Mononuclear cell (primary cell): Measurements from ENCODE around the gene MRPL34. TPM values are rescaled to one million over a fixed set of nuclear protein-coding genes. Genes with fewer than 3 reads are reported as not detected.

Experiments used
- H3K27me3 ChIP-seq: 2 replicates; pipeline ENCODE4 v1.6.0; 2011; ENCODE audit warnings: low read length, control low read depth; ENCODE audit not compliant: insufficient read depth
- H3K4me1 ChIP-seq: 2 replicates; pipeline ENCODE4 v1.5.1; 2011; ENCODE audit warnings: mild to moderate bottlenecking, low read length, control low read depth; ENCODE audit not compliant: insufficient read depth
- H3K4me3 ChIP-seq: 2 replicates; pipeline ENCODE4 v1.5.1; 2011; ENCODE audit warnings: mild to moderate bottlenecking, low read length, moderate library complexity
- H3K9me3 ChIP-seq: 2 replicates; pipeline ENCODE4 v1.5.1; 2011; ENCODE audit warnings: low read depth, mild to moderate bottlenecking, control low read depth, low read length
- total RNA-seq: library from RNA; depleted of rRNA; stranded (reverse); fragments of >200 nt; gene quantifications from one replicate; pipeline ENCODE4 v1.2.3, GENCODE V29; 2012

Gene MRPL34
- total RNA-seq, 1 donor, result 22.8 TPM

DNA sequence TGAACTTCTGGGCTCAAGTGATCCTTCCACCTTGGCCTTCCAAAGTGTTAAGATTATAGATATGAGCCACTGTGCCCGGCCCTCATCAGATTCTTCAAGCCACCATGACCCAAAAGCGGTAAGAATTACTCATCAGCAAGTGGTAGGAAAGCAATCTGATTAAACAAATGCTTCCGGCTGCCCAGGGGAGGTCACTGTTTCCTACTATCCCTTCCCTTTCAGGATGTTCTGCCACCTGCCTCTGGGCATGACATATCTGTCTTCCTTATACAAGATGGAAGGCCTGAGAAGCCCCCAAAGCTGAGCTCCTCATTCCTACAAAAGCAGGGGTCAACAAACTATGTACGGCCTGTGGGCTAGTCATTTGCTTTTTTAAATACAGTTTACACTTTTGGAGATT lies 9.4 kb upstream of the MRPL34 start:
- H3K27me3 ChIP-seq, result no peaks in the 10 kb centered on the region
- H3K4me3 ChIP-seq, result no peak overlapping the region
- no peaks in the 10 kb centered on the region for H3K9me3 ChIP-seq
- peaks cover 11% of the 10 kb centered on the region for H3K4me1 ChIP-seq

DNA sequence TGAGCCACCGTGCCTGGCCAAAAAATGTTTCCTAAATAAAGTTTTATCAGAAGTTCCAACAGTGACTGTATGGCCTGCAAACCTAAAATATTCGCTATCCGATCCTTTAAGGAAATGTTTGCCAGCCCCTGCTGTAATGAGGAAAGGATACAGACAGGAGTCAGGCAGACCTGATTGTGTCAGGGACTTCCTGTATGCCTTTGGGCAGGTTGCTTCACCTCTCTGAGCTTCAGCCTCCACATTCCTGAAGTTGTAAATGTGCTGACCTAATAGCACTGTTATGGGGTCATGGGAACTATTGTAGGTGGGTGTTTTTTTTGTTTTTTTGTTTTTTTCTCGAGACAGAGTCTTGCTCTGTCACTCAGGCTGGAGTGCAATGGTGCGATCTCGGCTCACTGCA lies 8.7 kb upstream of the MRPL34 start:
- H3K4me3 ChIP-seq, result no peak overlapping the region

DNA sequence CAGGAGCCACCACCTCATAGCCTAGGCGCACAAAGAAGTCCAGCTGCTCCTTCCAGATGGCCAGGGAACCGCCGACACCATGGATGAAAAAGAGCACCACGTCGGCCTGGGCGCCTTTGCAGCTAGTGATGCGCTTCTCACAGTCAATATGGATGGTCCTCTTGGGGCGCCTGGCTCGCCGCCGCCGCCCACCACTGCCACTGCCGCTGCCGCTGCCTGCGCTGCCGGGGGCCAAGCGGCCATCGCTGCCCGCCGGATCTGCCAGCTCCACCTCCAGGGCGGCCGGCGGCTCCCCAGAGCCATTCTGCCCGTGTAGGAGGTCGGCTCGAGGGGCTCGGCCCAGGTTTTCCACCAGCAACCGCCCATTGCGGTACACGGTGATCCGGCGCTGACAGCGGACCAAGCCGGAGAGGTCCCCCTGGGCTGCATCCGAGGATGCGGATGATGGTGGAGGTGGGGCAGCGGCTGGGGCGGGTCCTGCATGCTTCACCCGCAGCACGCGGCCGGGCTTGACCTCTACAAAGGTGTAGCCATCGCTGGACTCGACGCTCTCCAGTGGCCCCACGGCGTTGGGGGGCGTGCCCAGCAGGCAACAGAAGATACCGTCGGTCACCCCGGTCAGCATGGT lies 4.6 kb upstream of the MRPL34 start:
- no peak overlapping the region for H3K4me3 ChIP-seq
- peaks cover 35% of the 10 kb centered on the region for H3K4me1 ChIP-seq
- no peaks in the 10 kb centered on the region for H3K27me3 ChIP-seq
- H3K9me3 ChIP-seq, result no peaks in the 10 kb centered on the region

More for the DNA sequence above, 8.7 kb upstream of the MRPL34 start:
- H3K27me3 ChIP-seq, result no peaks in the 10 kb centered on the region
- no peaks in the 10 kb centered on the region for H3K9me3 ChIP-seq
- peaks cover 10% of the 10 kb centered on the region for H3K4me1 ChIP-seq

DNA sequence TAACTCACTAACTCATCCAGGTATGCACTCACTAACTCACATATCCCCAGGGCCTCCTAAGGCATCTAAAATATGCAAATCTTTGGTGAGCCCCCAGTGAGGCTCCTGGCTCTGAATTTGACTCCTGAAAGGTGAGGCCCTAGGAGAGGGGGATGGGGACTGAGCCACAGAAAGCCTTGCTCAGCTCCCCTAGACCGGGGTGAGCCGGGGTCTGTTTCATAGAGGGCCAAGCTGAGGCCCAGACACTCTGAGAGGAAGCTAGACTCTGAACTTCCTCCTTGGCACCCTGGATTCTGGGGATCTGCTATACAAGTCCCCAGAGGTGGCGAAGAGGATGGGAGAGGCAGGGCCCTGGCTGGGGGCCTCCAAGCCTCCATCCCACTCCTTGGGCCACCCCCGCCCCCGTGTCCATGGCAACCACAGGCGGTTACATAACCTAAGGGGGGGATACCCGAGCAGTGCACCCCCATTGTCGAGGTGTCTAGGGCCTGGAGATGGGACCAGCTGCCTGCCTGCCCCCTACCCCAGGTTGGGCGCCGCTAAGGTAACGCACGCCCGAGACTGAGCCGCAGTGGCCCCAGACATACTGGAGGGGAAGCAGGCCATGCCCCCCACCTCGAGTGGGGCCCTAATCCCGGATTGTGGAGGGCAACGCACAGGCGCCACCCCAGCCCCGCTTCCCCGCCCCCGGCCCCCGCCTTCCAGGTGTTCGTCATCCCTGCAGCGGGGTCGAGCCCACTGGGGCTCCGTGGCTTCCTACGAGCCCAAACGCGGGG lies 3.1 kb upstream of the MRPL34 start:
- Histone ChIP-seq H3K4me1 (peaks cover 44% of the 10 kb centered on the region), H3K27me3 (no peaks in the 10 kb centered on the region), H3K9me3 (no peaks in the 10 kb centered on the region), H3K4me3 (peak overlapping the region; percentile 59)

DNA sequence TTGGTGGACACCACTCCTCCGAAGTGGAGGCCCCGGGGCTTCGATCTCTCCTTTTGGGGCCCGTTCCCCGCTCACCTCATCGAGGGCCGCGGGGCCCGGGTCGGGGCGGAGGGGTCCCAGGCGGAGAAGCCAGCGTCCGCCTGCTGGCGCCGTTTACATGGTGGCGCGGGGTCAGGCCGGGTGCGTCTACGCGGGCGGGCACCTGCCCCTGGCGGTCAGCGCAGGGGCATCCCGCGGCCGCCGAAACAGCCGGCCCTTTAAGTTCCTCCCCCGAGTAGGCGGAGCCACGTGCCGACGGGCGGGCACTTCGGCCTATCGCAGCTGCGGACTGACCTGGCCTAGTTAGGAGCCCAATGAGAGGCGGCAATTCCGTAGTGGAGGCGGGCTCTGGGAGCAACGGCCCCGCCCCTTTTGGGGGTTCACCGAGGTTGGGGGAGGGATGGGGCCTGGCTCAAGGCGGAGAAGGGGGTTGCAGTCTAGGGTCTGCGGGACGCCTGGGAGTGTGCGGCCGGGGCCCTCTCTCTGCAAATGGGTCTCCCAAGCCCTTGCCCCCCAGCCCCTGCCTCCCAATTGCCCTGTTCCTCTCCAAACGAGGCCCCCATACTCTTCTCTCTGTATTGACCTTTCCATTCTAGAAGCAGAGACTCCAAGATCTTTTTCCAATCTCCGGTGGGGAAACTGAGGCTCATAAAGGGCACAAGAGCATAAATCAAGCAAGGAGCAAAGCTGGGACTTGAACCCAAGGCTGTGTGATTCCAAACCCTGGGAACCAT lies 2.3 kb upstream of the MRPL34 start, which contains the start of gene ABHD8:
Gene ABHD8 (minus strand): TSS at position 259 of the 773 bp plus-strand sequence. CDS start 1,809 bp downstream, outside the sequence.
- Histone ChIP-seq H3K9me3 (no peaks in the 10 kb centered on the region), H3K4me1 (peaks cover 44% of the 10 kb centered on the region), H3K4me3 (peak within 1 kb of the TSS; percentile 59), H3K27me3 (no peaks in the 10 kb centered on the region)

DNA sequence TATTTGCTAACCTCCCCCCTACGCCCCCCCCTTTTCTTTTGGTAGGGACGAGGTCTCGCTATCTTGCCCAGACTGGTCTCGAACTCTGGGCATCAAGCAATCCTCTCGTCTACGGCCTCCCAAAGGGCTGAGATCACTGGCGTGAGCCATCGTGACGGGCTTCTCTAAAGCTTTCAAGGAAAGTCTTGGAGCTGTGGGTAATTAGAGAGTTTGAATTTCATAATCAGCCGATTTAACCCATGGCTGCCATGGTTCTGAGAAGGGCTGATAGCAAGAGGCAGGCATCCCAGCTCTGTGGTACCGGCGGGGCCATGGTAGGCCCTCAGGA lies 1.8 kb upstream of the MRPL34 start:
- Histone ChIP-seq H3K27me3 (no peaks in the 10 kb centered on the region), H3K9me3 (no peaks in the 10 kb centered on the region), H3K4me3 (no peak overlapping the region), H3K4me1 (peaks cover 47% of the 10 kb centered on the region)

DNA sequence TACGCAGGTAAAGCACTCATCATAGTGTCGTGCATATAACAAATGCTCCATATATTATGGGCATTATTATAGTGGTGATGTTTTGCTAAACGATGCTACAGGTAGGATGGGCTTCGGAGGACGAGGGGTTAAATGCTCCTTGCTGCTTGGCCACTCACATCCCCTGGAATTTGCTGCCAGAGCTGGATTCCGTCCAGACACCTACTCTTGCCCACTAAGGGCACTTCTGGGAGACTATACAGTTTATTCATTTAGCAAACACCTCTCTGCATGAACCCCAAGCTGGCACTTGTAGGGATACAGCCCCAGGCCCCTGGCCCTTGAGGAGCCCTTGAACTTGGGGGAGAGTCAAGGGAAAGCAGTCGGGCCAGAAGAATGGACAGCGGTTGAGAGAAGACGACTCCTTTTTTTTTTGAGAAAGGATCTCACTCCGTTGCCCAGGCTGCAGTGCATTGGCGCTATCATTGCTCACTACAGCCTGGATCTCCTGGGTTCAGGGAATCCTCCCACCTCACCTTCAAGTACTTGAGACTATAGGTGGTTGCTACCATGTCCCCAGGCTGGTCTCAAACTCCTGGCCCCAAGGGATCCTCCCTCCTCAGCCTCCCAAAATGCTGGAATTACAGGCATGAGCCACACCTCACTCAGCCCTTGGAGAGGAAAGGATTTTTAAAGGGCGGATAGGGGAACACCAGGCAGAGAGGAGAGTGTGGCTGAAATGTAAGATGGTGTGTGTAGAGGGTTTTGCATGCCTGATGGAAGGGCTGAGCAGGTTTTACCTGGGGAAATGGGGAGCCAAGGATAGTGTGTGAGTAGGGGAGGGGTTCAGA lies 1.1 kb upstream of the MRPL34 start:
- H3K27me3 ChIP-seq, result no peaks in the 10 kb centered on the region
- H3K4me3 ChIP-seq, result no peak overlapping the region
- H3K9me3 ChIP-seq, result no peaks in the 10 kb centered on the region
- peaks cover 50% of the 10 kb centered on the region for H3K4me1 ChIP-seq

DNA sequence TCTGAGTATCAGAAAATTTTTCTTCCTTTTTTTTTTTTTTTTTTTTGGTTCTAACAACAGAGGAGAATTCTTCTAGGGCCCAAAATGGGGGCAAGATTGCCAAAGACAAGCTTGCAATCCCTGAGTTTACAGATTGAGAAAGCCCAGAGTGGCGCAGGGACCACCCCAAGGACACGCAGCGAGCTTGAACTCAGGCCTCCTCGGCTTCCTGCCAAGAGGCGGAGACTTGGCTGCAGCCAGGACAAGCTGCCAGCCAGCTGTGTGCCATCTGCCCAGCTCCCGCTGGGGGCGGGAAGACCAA lies 506 bp upstream of the MRPL34 start:
- H3K4me3 ChIP-seq, result peak overlapping the region; percentile 56
- H3K27me3 ChIP-seq, result no peaks in the 10 kb centered on the region
- H3K4me1 ChIP-seq, result peaks cover 56% of the 10 kb centered on the region
- no peaks in the 10 kb centered on the region for H3K9me3 ChIP-seq

DNA sequence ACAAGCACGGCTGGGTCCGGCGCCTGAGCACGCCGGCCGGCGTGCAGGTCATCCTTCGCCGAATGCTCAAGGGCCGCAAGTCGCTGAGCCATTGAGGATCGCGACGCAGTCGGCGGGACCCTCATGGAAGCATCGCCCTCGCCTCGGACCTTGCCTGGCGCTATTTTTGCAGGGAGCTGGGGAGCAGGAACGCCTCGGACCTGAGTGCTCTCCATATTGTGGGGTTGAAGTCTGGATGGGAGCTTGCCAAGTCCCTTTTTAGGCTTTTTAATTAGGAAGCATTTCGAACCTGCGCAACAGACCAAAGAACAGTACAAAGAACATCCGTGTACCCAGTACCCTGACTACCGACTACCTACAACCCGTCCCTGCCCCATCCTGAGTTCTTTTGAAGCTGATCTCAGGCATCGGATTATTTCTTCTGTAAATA lies 628 bp downstream of the MRPL34 start:
- peak overlapping the region; percentile 56 for H3K4me3 ChIP-seq
- no peaks in the 10 kb centered on the region for H3K9me3 ChIP-seq
- peaks cover 64% of the 10 kb centered on the region for H3K4me1 ChIP-seq
- H3K27me3 ChIP-seq, result no peaks in the 10 kb centered on the region

DNA sequence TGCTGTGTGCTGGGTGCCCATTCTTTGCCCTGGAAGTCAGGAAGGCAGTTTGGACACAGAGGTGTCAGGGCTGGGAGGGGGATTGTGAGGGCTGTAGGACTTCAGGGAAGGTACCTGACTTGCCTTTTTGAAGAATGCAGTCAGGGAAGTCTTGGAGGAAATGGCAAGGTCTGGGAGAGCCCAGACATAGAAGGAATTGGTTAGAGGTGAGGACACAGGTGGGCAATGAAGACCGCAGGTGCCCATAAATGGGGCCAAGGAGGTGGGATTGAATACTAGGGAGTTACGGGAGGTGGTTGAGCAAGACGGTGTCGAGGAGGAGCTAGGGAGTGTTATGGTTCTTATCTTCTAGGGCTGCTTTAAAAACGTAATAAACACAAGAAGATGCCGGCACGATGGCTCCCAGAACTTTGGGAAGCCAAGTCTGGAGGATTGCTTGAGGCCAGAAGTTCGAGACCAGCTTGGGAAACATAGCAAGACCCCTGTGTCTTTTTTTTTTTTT lies 2.3 kb downstream of the MRPL34 start:
- Histone ChIP-seq H3K9me3 (no peaks in the 10 kb centered on the region), H3K4me1 (peaks cover 53% of the 10 kb centered on the region), H3K27me3 (no peaks in the 10 kb centered on the region), H3K4me3 (no peak overlapping the region)

DNA sequence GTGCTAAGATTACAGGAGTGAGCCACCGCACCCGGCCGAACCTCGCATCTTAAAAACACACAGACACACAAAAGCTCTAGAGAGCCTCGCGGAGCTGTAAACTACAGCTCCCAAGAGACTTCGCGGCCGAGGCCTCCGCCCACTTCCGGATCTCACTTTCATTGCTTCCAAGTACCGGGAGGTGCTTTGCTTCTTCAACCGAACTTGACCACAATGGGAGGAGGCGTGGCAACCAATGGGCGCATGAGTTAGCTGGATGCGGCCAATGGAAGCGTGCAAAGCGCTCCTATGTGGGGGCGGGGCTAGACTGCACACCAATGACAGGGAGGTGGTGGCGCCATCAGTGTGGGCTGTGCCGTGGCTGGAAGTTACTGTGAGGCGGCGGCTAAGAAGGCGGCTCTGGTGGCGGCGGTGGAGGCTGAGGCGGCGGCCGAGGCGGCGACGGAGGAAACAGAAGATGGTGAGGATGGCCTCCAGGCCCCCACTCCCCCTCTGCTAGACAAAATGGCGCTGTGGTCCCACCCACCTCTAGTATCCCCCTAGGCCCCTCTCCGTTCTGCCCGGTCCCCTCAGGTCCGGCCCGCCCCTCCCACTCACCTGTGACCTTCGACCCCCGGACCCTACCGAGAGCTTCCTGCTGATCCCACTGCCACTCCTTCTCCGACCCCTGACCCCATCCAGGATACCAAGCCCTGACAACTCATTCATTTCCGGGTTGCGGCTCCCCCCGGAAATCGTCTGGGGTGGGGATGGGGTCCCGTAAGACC lies 3.7 kb downstream of the MRPL34 start, which contains the start of gene DDA1:
Gene DDA1 (plus strand): TSS at position 366 of the 767 bp plus-strand sequence. CDS start 92 bp downstream, at position 458.
- H3K4me1 ChIP-seq, result peaks cover 42% of the 10 kb centered on the region
- no peaks in the 10 kb centered on the region for H3K9me3 ChIP-seq
- H3K4me3 ChIP-seq, result peak within 1 kb of the TSS; percentile 87
- no peaks in the 10 kb centered on the region for H3K27me3 ChIP-seq

DNA sequence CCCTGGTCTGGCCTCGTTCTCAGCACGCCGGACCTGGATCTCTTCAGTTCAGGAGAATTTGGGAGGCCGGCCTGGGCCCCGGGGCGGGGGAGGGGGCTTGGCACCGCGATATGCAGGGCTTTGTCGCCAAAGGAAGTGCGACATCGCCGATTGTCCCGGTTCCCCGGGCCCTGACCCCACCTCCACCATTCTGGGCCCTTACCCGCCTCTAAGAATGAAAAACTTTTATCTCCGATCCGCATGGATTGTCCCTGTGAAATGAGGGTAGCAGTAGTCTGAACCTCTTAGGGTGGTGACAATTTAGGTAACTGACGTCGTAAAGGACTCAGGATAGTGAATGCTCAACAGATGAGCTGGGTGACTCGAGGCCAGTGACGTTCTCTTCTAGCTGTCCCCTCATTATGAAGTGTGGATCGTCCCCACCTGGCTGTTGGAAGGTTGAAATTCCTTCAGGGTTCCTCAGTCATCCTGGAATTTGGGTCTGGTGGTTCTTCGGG lies 4.3 kb downstream of the MRPL34 start:
- Histone ChIP-seq H3K4me1 (peaks cover 35% of the 10 kb centered on the region), H3K9me3 (no peaks in the 10 kb centered on the region), H3K4me3 (peak overlapping the region; percentile 87), H3K27me3 (no peaks in the 10 kb centered on the region)

DNA sequence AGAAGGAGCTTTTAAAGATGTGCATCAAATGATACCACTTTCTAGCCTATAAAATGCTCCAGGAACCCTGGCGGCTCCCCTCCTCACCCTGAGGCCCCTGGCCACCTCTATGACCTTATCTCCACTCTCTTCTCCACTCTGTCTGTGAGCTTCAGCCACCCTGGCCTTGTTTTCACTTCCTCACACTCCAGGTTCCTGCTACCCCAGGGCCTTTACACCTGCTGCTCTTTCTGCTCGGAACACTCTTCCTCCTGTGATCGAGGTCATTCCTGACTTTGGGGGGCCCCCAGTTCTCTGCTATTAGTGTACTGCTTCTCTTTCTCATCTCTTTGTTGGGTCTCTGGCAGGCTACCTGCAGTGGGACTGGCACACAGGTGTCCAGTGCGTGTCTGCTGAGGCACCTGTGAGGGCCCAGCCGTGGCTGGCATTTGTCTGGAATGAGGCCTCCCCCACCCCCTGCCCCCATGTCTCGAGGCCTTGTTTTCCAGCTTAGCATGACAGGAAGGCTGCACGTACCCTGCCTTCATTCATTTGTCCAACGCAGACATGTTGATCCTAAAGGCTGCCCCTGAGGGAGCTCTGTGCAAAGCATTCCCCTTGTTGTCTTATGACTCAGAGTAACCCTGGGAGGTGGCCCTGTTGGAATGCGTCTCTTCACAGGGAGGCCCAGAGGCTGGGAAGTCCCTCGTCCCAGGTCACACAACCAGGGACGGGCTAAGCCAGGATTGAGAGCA lies 6.0 kb downstream of the MRPL34 start:
- H3K27me3 ChIP-seq, result no peaks in the 10 kb centered on the region
- no peak overlapping the region for H3K4me3 ChIP-seq
- peaks cover 24% of the 10 kb centered on the region for H3K4me1 ChIP-seq
- no peaks in the 10 kb centered on the region for H3K9me3 ChIP-seq
